A549 (cell line): ENCODE data around the gene PECR. TPM values are rescaled to one million over a fixed set of nuclear protein-coding genes. Genes with fewer than 3 reads are reported as not detected.
"Not testable (repeated sequence)": the region's sequence is repeated elsewhere in the genome, so short reads cannot be mapped to it uniquely, and the experiment has no call there.

ENCODE experiments used
- ATAC-seq, 2 experiments: fragments of 200-7000 bp in 1 of 2; fragments of >200 bp in 1 of 2; cut with Nextera tagmentation in 1 of 2; cut with Tn5 transposase in 1 of 2; 3 replicates each; pipeline versions ENCODE4 v1.8.0 to v1.9.1; 2018 to 2020; ENCODE audit warnings: mild to moderate bottlenecking in 1 of 2, moderate library complexity in 1 of 2
- CTCF ChIA-PET: fragments of 300-600 bp; sonication (Branson Sonifier 250); formaldehyde crosslinking; extraction: SDS; loops from one replicate; lab custom pipeline; 2021; ENCODE audit warnings: antibody characterized with exemption, inconsistent platforms; lab: Yijun Ruan, JAX
- POLR2A ChIA-PET: fragments of 350-600 bp; formaldehyde crosslinking; extraction: SDS; loops from one replicate; lab custom pipeline; 2021; ENCODE audit warnings: antibody characterized with exemption, inconsistent platforms; lab: Yijun Ruan, JAX
- DNase-seq, 2 experiments: peaks; one replicate each; pipeline versions ENCODE4 v3.0.0 to v3.0.0-alpha.2; 2011 to 2016; ENCODE audit warnings: low read depth in 1 of 2, low spot score in 1 of 2
- FAIRE-seq: peaks from 2 replicates; lab custom pipeline; 2011; peaks lifted over from hg19 to GRCh38; lab: Jason Lieb, UNC
- H3K27ac ChIP-seq, 2 experiments: fragments of >200 bp; sonication (Bioruptor Twin); formaldehyde crosslinking; 3 replicates each; pipeline ENCODE4 v1.5.1; 2016 to 2017
- H3K4me1 ChIP-seq: fragments of >200 bp; sonication (Bioruptor Twin); formaldehyde crosslinking; 3 replicates; pipeline ENCODE4 v1.6.1; 2016
- H3K4me2 ChIP-seq: fragments of >200 bp; sonication (Bioruptor Twin); formaldehyde crosslinking; 3 replicates; pipeline ENCODE4 v1.6.1; 2016
- H3K4me3 ChIP-seq: fragments of >200 bp; sonication (Bioruptor Twin); formaldehyde crosslinking; 3 replicates; pipeline ENCODE4 v1.5.1; 2016
- H3K9me3 ChIP-seq: fragments of >200 bp; sonication (Bioruptor Twin); formaldehyde crosslinking; 3 replicates; pipeline ENCODE4 v1.6.1; 2016
- BHLHE40 ChIP-seq: IDR thresholded peaks from 2 replicates; pipeline ENCODE4 v1.6.1; 2012; ENCODE audit warnings: low read depth, low read length, inconsistent platforms
- CEBPB ChIP-seq, 2 experiments: fragments of >200 bp in 1 of 2; sonication (Bioruptor Twin) in 1 of 2; formaldehyde crosslinking in 1 of 2; IDR thresholded peaks; 2 replicates each; pipeline ENCODE4 v1.6.1; 2012 to 2016
- EHMT2 ChIP-seq: fragments of 200-600 bp; sonication (generic); IDR thresholded peaks from 2 replicates; pipeline ENCODE4 v1.6.1; 2016; ENCODE audit warnings: antibody characterized with exemption, low read depth, mild to moderate bottlenecking, moderate library complexity
- EP300 ChIP-seq, 2 experiments: fragments of >200 bp; sonication (Bioruptor Twin); formaldehyde crosslinking; IDR thresholded peaks; 2 replicates in 1 of 2; 3 replicates in 1 of 2; pipeline ENCODE4 v1.6.1; 2016 to 2017
- GATA3 ChIP-seq: IDR thresholded peaks from 2 replicates; pipeline ENCODE4 v1.6.1; 2012; ENCODE audit warnings: borderline replicate concordance
- HOXA7 ChIP-seq: fragments of 250-450 bp; sonication (Bioruptor Pico); IDR thresholded peaks from 2 replicates; pipeline ENCODE4 v1.5.0; 2020; ENCODE audit warnings: mild to moderate bottlenecking, moderate library complexity
- HOXB5 ChIP-seq: fragments of 250-450 bp; sonication (Bioruptor Pico); IDR thresholded peaks from 2 replicates; pipeline ENCODE4 v1.5.0; 2020; ENCODE audit warnings: mild to moderate bottlenecking, moderate library complexity
- JUN ChIP-seq, 2 experiments: fragments of >200 bp; sonication (Bioruptor Twin); formaldehyde crosslinking; IDR thresholded peaks; 2 replicates in 1 of 2; 3 replicates in 1 of 2; pipeline ENCODE4 v1.6.1; 2016 to 2017
- KDM1A ChIP-seq: fragments of 200-600 bp; sonication (generic); IDR thresholded peaks from 2 replicates; pipeline ENCODE4 v1.6.1; 2016; ENCODE audit warnings: low read depth, mild to moderate bottlenecking
- MAFK ChIP-seq: fragments of 450-650 bp; IDR thresholded peaks from 2 replicates; pipeline ENCODE4 v1.6.1; 2014; ENCODE audit not compliant: partially characterized antibody
- MAZ ChIP-seq: fragments of 150-350 bp; IDR thresholded peaks from 2 replicates; pipeline ENCODE4 v1.6.1; 2014; ENCODE audit warnings: antibody characterized with exemption, low read depth, low read length, borderline replicate concordance
- NR3C1 ChIP-seq: fragments of >200 bp; sonication (Bioruptor Twin); formaldehyde crosslinking; IDR thresholded peaks from 3 replicates; pipeline ENCODE4 v1.6.1; 2017
- RFX5 ChIP-seq: fragments of 450-650 bp; IDR thresholded peaks from 2 replicates; pipeline ENCODE4 v1.7.1; 2014; ENCODE audit warnings: antibody characterized with exemption, mild to moderate bottlenecking, moderate library complexity
- RNF2 ChIP-seq: fragments of 200-600 bp; sonication (generic); IDR thresholded peaks from 2 replicates; pipeline ENCODE4 v1.6.1; 2016; ENCODE audit warnings: low read depth, mild to moderate bottlenecking, antibody characterized with exemption, moderate library complexity, borderline replicate concordance
- SREBF2 ChIP-seq: fragments of 450-650 bp; IDR thresholded peaks from 2 replicates; pipeline ENCODE4 v1.6.1; 2014; ENCODE audit warnings: mild to moderate bottlenecking, moderate library complexity
- TFCP2L1 ChIP-seq: fragments of 250-450 bp; sonication (Bioruptor Pico); IDR thresholded peaks from 2 replicates; pipeline ENCODE4 v1.5.0; 2021; ENCODE audit warnings: mild to moderate bottlenecking
- TP53 ChIP-seq: fragments of 250-450 bp; sonication (Bioruptor Pico); IDR thresholded peaks from 2 replicates; pipeline ENCODE4 v1.5.0; 2021; ENCODE audit warnings: mild to moderate bottlenecking, moderate library complexity
- WGBS: methylation state at CpG from one replicate; pipeline ENCODE4 v1.1.6; 2017; ENCODE audit errors: missing lambda C conversion rate; 5-methylcytosine and 5-hydroxymethylcytosine counted together
- polyA plus RNA-seq, 4 experiments: library from polyadenylated mRNA; depleted of rRNA in 3 of 4; stranded (reverse); fragments of >200 nt; fragmentation: RNase III in 1 of 4; extraction: RNeasy Plus Mini Kit Qiagen cat#74134 plus additional on column Dnase treatment in 1 of 4; gene quantifications; 2 replicates in 3 of 4; 3 replicates in 1 of 4; pipeline ENCODE4 v1.2.3, GENCODE V29; 2011 to 2017
- TF ChIP-seq, protein P1 (sequence below): fragments of 250-450 bp; sonication (Bioruptor Pico); IDR thresholded peaks from 2 replicates; pipeline ENCODE4 v1.5.0; 2021; ENCODE audit warnings: mild to moderate bottlenecking, moderate library complexity, borderline replicate concordance
- TF ChIP-seq, protein P2 (sequence below): fragments of >200 bp; sonication (Bioruptor Twin); formaldehyde crosslinking; IDR thresholded peaks from 3 replicates; pipeline ENCODE4 v1.6.1; 2016
- TF ChIP-seq, protein P3 (sequence below): fragments of >200 bp; sonication (Bioruptor Twin); formaldehyde crosslinking; IDR thresholded peaks from 2 replicates; pipeline ENCODE4 v1.6.1; 2016
- TF ChIP-seq, protein P4 (sequence below): IDR thresholded peaks from 2 replicates; pipeline ENCODE4 v1.6.1; 2012

PECR gene
- polyA plus RNA-seq, 2 of the 4 experiments (the other 2 are of a cell fraction), result 16.8 to 39.9 TPM

DNA sequence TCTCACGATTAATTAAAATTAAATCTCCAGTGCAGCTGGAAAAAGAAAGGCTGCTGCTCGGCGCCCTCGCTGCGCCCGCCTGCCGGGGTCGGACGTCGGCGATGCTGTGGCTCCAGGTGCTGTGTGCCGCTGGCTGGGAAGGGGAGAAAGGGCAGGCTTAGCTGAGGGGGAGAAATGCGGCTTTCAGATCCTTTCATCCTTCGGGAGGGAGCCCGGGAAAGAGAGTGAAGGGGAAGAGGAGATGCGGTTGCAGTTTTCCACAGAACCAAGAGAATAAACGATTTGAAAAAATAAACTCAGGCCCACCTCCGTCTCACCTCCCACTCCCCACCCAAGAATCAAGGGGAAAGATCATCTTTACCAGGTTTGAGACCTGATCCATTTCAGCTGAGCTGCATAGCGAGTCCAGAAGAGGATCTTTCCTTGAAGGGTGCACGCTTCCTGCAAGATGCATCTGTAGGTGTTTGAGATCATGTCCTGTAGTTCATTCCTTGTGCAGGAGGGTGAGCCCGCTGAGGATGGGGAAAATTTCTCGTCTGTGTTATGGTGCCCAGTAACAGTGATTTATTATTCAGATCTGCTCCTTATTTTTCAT, 605 bp upstream of the PECR start:
- ChIA-PET POLR2A (interaction anchor here (0.7 to 1.6 kb wide), 4 partner anchors 11 to 506 kb away, joined by 3 to 5 read pairs (median 4); partner anchors contain the start of gene XRCC5), CTCF (interaction anchor here (0.7 to 1.0 kb wide), 3 partner anchors 16 to 415 kb away, joined by 3 read pairs; no protein-coding TSS in a partner anchor)
- ATAC-seq (peak; percentile 68 to 87), DNase-seq (peak in 1 of 2 experiments; percentile 35), FAIRE-seq (no peak)
- peak overlapping the region; percentile 89 for H3K27ac ChIP-seq
- 14% methylated on average over 22 of the region's 22 CpGs for WGBS
- peak overlapping the region; percentile 59 for H3K4me3 ChIP-seq
- H3K9me3 ChIP-seq, result no peaks in the 10 kb centered on the region
- peaks cover 31% of the 10 kb centered on the region for H3K4me1 ChIP-seq
- TF ChIP-seq, protein P1, sequence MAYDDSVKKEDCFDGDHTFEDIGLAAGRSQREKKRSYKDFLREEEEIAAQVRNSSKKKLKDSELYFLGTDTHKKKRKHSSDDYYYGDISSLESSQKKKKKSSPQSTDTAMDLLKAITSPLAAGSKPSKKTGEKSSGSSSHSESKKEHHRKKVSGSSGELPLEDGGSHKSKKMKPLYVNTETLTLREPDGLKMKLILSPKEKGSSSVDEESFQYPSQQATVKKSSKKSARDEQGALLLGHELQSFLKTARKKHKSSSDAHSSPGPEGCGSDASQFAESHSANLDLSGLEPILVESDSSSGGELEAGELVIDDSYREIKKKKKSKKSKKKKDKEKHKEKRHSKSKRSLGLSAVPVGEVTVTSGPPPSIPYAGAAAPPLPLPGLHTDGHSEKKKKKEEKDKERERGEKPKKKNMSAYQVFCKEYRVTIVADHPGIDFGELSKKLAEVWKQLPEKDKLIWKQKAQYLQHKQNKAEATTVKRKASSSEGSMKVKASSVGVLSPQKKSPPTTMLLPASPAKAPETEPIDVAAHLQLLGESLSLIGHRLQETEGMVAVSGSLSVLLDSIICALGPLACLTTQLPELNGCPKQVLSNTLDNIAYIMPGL, result no peak
- TF ChIP-seq HOXB5 (CRISPR knock-in tag) (no peak), SREBF2 (no peak), TFCP2L1 (CRISPR knock-in tag) (no peak), EP300 (IDR thresholded peaks at IDR 0.05) (no peak), MAZ (no peak), TP53 (CRISPR knock-in tag) (no peak)
- TF ChIP-seq, all 56 proteins: peak for 0
- peak overlapping the region; percentile 78 for H3K4me2 ChIP-seq

DNA sequence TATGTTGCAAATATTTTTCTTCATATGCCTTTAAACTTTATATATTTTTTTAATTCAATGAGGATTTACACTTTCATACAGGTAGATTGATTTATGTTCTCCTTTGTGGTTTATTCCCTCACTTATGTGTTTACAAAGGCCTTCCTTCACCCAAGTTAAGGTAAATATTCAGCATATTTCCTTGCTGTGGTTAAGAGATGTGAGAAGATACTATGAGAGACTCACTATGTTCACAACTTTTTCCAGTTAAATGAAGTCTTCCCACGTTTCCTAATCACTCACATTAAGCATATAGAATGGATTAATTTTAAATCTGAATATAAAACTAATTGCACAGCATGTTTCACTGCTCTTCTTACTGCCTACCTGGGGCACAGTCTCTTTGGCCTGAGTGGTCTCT, 597 bp downstream of the PECR start:
- peak overlapping the region; percentile 89 for H3K27ac ChIP-seq
- peak in 1 of 2 experiments; percentile 5; a peak in 4 of 6 replicates for ATAC-seq

DNA sequence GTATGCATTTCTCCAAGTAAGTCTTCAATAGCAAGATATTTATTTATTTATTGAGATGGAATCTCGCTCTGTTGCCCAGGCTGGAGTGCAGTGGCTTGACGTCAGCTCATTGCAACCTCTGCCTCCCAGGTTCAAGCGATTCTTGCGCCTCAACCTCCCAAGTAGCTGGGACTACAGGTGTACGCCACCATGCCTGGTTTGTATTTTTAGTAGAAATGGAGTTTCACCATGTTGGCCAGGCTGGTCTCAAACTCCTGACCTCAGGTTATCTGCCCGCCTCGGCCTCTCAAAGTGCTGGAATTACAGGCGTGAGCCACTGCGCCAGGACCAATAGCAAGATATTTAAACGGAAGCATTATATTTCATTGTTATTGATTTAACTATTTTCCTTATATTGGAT, 1.6 kb downstream of the PECR start:
- 95% methylated on average over 10 of the region's 10 CpGs for WGBS
- DNase-seq, POLR2A ChIA-PET, H3K9me3 ChIP-seq, CTCF ChIA-PET, FAIRE-seq, H3K27ac ChIP-seq, ATAC-seq: not testable (repeated sequence)
- H3K4me3 ChIP-seq, result peak overlapping the region; percentile 59; the same call in 1 of the 3 replicates
- H3K4me1 ChIP-seq, result peaks cover 46% of the 10 kb centered on the region
- H3K4me2 ChIP-seq, result peak overlapping the region; percentile 78

More for the DNA sequence above, 597 bp downstream of the PECR start:
- WGBS, result 0% methylated on average over 1 of the region's 1 CpG
- Histone ChIP-seq H3K4me3 (peak overlapping the region; percentile 59), H3K9me3 (no peaks in the 10 kb centered on the region), H3K4me1 (peaks cover 36% of the 10 kb centered on the region), H3K4me2 (peak overlapping the region; percentile 78)
- ChIA-PET POLR2A (interaction anchor here (0.6 to 1.6 kb wide), 6 partner anchors 8 to 44 kb away, joined by 3 to 5 read pairs (median 3); partner anchors contain the start of gene XRCC5), CTCF (interaction anchor here (0.9 to 1.0 kb wide), 3 partner anchors 14 to 416 kb away, joined by 3 to 4 read pairs (median 3); no protein-coding TSS in a partner anchor)
- FAIRE-seq (no peak), DNase-seq (no peak)
- no peak for TF ChIP-seq KDM1A
- TF ChIP-seq GATA3, result no peak
- TF ChIP-seq RFX5, result no peak
- TF ChIP-seq, protein P2, sequence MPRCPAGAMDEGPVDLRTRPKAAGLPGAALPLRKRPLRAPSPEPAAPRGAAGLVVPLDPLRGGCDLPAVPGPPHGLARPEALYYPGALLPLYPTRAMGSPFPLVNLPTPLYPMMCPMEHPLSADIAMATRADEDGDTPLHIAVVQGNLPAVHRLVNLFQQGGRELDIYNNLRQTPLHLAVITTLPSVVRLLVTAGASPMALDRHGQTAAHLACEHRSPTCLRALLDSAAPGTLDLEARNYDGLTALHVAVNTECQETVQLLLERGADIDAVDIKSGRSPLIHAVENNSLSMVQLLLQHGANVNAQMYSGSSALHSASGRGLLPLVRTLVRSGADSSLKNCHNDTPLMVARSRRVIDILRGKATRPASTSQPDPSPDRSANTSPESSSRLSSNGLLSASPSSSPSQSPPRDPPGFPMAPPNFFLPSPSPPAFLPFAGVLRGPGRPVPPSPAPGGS, result no peak
- TF ChIP-seq BHLHE40, result no peak
- no peak for TF ChIP-seq HOXA7 (CRISPR knock-in tag)

DNA sequence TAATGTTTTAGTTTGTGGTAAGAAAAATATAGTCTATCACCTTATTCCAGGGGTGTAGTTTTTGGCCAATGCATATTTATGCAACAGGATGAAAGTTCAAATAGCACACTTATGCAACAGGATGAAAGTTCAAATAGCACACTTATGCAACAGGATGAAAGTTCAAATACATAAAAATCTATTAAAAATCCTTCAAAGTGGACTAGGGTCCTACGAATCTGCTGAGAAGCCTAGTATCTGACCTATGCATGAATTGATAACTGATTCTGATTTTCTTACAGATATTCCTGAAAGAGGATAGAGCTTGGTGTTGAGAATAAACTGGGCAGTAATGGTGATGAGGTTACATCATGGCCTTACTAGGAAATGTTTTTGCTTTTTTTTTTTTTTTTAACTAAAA, 2.8 kb downstream of the PECR start:
- FAIRE-seq, result no peak
- DNase-seq, result no peak

More for the DNA sequence above, 2.8 kb downstream of the PECR start:
- ATAC-seq, result no peak
- Histone ChIP-seq H3K4me3 (no peak overlapping the region), H3K4me2 (peak overlapping the region; percentile 70), H3K4me1 (peaks cover 51% of the 10 kb centered on the region), H3K9me3 (no peaks in the 10 kb centered on the region), H3K27ac (peak overlapping the region; percentile 71 to 76; a peak in 5 of 6 replicates)
- TF ChIP-seq, protein P2, result 0 out of 3 replicates have a peak, but pooled peaks have one; percentile 20
- TF ChIP-seq MAFK (no peak), JUN (IDR thresholded peaks at IDR 0.05) (peak in 1 of 2 experiments; percentile 40; a peak in 3 of 5 replicates), EP300 (IDR thresholded peaks at IDR 0.05) (peak in 1 of 2 experiments; percentile 41; a peak in 2 of 5 replicates), NR3C1 (no peak), EHMT2 (no peak), TFCP2L1 (CRISPR knock-in tag) (no peak), RNF2 (no peak), CEBPB (IDR thresholded peaks at IDR 0.05) (peak; percentile 63 to 95; a peak in 3 of 4 replicates)
- TF ChIP-seq, protein P3, sequence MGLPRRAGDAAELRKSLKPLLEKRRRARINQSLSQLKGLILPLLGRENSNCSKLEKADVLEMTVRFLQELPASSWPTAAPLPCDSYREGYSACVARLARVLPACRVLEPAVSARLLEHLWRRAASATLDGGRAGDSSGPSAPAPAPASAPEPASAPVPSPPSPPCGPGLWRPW, result peak; percentile 92
- TF ChIP-seq, protein P4, sequence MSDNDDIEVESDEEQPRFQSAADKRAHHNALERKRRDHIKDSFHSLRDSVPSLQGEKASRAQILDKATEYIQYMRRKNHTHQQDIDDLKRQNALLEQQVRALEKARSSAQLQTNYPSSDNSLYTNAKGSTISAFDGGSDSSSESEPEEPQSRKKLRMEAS, result no peak
- CTCF ChIA-PET, result interaction anchor here (0.6 kb wide), 1 partner anchor 1778 kb away, joined by 3 read pairs; no protein-coding TSS in a partner anchor
- POLR2A ChIA-PET, result interaction anchor here (0.7 kb wide), 1 partner anchor 9 kb away, joined by 7 read pairs; no protein-coding TSS in a partner anchor
- WGBS, result 11% methylated on average over 1 of the region's 1 CpG
